Posterior cingulate gyrus (tissue), 11 donors: ENCODE data around the gene KTI12.
A peak's percentile ranks its signal among the peaks of the same experiment; 100 is the strongest.
"Not testable (repeated sequence)": the region's sequence is repeated elsewhere in the genome, so short reads cannot be mapped to it uniquely, and the experiment has no call there.

Source experiments
- DNase-seq, 10 donors: peaks; one replicate each; pipeline versions ENCODE4 v3.0.0 to v3.0.0-alpha.2; 2020 to 2021; ENCODE audit warnings: mixed read lengths in 3 of 10
- intact Hi-C: fragments of 100-400 bp; cut with DNase I; formaldehyde crosslinking; loops from one replicate; pipeline ENCODE4 v1.15.1; 2023

KTI12 gene

GRCh38 chr1:52033190-52034049 lies at the start of gene KTI12:
TSS of gene KTI12 (minus strand) at chr1:52033810. CDS start at chr1:52033761, 49 bp downstream.
- peak; percentile 79 to 98 (median 90) for DNase-seq
- intact Hi-C loops = loop anchor here (1.0 kb wide), 1 partner anchor 23 kb away; the partner anchor contains the start of gene BTF3L4

- intact Hi-C loops = no loop called here
- no peak for DNase-seq
Measured at GRCh38 chr1:52080014-52080415, 46.4 kb upstream of the KTI12 start.

GRCh38 chr1:52077277-52077676 lies 43.7 kb upstream of the KTI12 start:
- intact Hi-C loops, DNase-seq: not testable (repeated sequence)

- intact Hi-C loops = no loop called here
- DNase-seq = no peak
Measured at GRCh38 chr1:52072291-52072690, 38.7 kb upstream of the KTI12 start.

- intact Hi-C loops = no loop called here
Measured at GRCh38 chr1:52070704-52071103, 37.1 kb upstream of the KTI12 start.

GRCh38 chr1:52063192-52063591 lies 29.6 kb upstream of the KTI12 start:
- intact Hi-C loops = no loop called here
- no peak for DNase-seq

More at GRCh38 chr1:52070704-52071103, 37.1 kb upstream of the KTI12 start:
- DNase-seq = no peak

GRCh38 chr1:52060822-52061221 lies 27.2 kb upstream of the KTI12 start:
- no peak for DNase-seq
- intact Hi-C loops = no loop called here

- DNase-seq = no peak
- intact Hi-C loops = loop anchor here (10.0 kb wide), 1 partner anchor 635 kb away; the partner anchor contains the start of gene COA7
Measured at GRCh38 chr1:52059888-52060287, 26.3 kb upstream of the KTI12 start.

- no peak for DNase-seq
- intact Hi-C loops = loop anchor here (10.0 kb wide), 1 partner anchor 635 kb away; the partner anchor contains the start of gene COA7
Measured at GRCh38 chr1:52059321-52059720, 25.7 kb upstream of the KTI12 start.

- intact Hi-C loops = loop anchor here (10.0 kb wide), 1 partner anchor 637 kb away; the partner anchor contains the start of gene COA7
- DNase-seq = no peak
Measured at GRCh38 chr1:52057876-52058415, 24.3 kb upstream of the KTI12 start.

GRCh38 chr1:52057255-52057654 lies 23.6 kb upstream of the KTI12 start:
- DNase-seq = no peak
- intact Hi-C loops = loop anchor here (10.0 kb wide), 1 partner anchor 638 kb away; the partner anchor contains the start of gene COA7

GRCh38 chr1:52056937-52057231 lies 23.3 kb upstream of the KTI12 start:
- DNase-seq = no peak
- intact Hi-C loops = loop anchor here (1.0 to 10.0 kb wide), 2 partner anchors 24 to 638 kb away; partner anchors contain the start of genes COA7 and KTI12

GRCh38 chr1:52056163-52056936 lies 22.7 kb upstream of the KTI12 start, which contains the start of gene BTF3L4:
TSS of gene BTF3L4 (plus strand) at chr1:52056295. CDS start at chr1:52059848, 3,553 bp downstream.
- peak; percentile 94 to 100 (median 98) for DNase-seq
- intact Hi-C loops = loop anchor here (1.0 to 10.0 kb wide), 2 partner anchors 23 to 638 kb away; partner anchors contain the start of genes COA7 and KTI12

GRCh38 chr1:52055866-52056162 lies 22.2 kb upstream of the KTI12 start:
- no peak for DNase-seq
- intact Hi-C loops = loop anchor here (1.0 to 10.0 kb wide), 2 partner anchors 23 to 639 kb away; partner anchors contain the start of genes COA7 and KTI12

GRCh38 chr1:52055066-52055865 lies 21.7 kb upstream of the KTI12 start, which contains the start of gene TXNDC12:
TSS of gene TXNDC12 (minus strand) at chr1:52055191. CDS start at chr1:52055096, 95 bp downstream.
- DNase-seq = peak; percentile 71 to 98 (median 79)
- intact Hi-C loops = loop anchor here (10.0 kb wide), 1 partner anchor 640 kb away; the partner anchor contains the start of gene COA7

GRCh38 chr1:52054496-52055065 lies 21.0 kb upstream of the KTI12 start:
- no peak for DNase-seq
- intact Hi-C loops = loop anchor here (10.0 kb wide), 1 partner anchor 640 kb away; the partner anchor contains the start of gene COA7

- intact Hi-C loops = loop anchor here (10.0 kb wide), 1 partner anchor 641 kb away; the partner anchor contains the start of gene COA7
- DNase-seq = no peak
Measured at GRCh38 chr1:52053862-52054261, 20.3 kb upstream of the KTI12 start.

GRCh38 chr1:52049337-52049736 lies 15.7 kb upstream of the KTI12 start:
- intact Hi-C loops = not testable (repeated sequence)

GRCh38 chr1:52045666-52046195 lies 12.1 kb upstream of the KTI12 start:
- intact Hi-C loops, DNase-seq: not testable (repeated sequence)

More at GRCh38 chr1:52049337-52049736, 15.7 kb upstream of the KTI12 start:
- not testable (repeated sequence) for DNase-seq
